LNCAP (cell line): ENCODE results near the gene SLC38A8.

Source experiments
- CTCF ChIP-seq: fragments of 450-650 bp; IDR thresholded peaks from 2 replicates; pipeline ENCODE4 v1.5.1; 2017; ENCODE audit warnings: mild to moderate bottlenecking

SLC38A8 gene

GRCh38 chr16:83990492-83990891 lies 52.1 kb downstream of the SLC38A8 start:
- no peak for TF ChIP-seq CTCF

DNA sequence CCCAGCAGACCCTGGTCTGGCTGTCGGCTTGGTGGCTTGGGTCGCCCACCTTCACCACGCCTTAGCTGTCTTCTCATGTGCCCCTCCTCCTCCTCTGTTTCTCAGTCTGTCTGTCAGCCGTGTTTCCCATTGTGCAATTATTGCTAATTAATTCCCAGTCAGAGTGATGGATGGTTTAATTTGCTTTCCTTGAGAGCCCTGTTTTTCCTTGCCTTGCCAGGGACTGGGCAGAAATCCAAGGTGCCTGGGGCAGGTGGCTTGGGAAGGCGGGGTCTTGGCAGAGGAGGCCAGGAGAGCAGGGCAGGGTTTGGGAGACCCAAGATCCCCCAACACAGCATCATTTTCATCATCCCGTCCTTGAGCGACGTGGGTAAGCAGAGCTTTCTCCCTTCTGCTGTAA lies 53.3 kb downstream of the SLC38A8 start:
- TF ChIP-seq CTCF: no peak

- TF ChIP-seq CTCF: no peak
Observed at GRCh38 chr16:83983491-83983890, 59.1 kb downstream of the SLC38A8 start.

DNA sequence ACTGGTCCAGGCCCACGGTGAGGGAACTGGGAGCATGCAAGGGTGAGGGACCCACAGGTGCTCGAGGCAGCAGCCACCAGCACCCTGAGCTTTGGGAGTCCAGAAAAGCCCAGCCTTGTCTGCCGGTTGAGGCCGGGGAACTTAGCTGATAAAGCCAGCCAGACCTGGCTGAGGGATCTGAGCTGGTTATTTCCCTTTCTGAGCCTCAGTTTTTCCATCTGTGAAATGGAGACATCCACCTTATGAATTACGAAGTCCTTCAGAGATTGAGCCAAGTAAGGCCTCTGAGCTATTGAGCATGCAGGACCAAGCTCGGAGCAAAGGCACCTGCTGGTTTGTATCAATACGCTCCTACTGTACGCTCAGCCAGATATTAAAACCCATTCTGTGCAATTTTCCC lies 60.8 kb downstream of the SLC38A8 start:
- no peak for TF ChIP-seq CTCF

DNA sequence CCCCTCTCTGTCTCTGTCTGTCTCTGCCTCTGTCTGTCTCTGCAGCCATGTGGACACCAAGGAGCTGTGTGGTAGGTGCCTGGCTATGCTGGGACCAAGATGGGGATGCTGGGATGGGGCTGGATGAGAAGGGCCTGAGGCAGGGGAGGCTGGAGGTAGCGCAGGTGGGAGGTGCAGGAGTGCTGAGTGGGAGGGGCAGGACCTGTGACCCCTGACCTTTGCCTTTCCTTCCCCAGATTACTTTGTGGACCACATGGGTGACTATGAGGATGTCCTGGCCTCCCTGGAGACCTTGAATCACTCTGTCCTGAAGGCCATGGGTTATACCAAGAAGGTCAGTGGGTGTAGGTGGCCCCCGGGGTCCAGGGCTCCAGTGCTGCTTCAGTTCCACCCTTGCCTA lies 61.8 kb downstream of the SLC38A8 start:
- TF ChIP-seq CTCF: no peak

- TF ChIP-seq CTCF: no peak
Observed at GRCh38 chr16:83979441-83979840, 63.2 kb downstream of the SLC38A8 start.

DNA sequence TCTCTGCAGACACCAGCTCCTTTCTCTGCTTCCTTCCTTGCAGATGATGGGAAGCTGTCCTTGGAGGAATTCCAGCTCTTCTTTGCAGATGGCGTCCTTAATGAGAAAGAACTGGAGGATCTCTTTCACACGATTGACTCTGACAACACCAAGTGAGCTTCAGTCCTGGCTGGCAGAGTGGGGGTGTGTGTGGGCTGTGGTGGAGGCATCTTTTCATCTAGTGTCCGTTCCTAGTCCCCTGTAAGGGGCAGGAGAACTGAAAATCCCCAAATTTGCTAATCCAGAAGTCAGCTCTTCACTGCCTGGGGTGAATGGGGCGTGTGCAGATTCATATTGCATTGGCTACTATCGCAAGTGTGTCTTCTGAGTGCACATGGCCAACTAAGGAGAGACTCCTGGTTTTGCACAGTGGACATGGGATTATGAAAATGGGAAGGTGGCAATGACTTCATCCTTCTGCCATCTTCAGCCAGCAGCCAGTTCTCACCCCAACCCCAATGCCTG lies 64.1 kb downstream of the SLC38A8 start:
- TF ChIP-seq CTCF: no peak
